ENCODE data around the gene SLC2A4RG. TPM values are rescaled to one million over a fixed set of nuclear protein-coding genes. Genes with fewer than 3 reads are reported as not detected.

SLC2A4RG gene
- total RNA-seq, 1 donor from 2014 or later, result 12.0 TPM

- no peaks in the 10 kb centered on the region for H3K36me3 ChIP-seq
- H3K27ac ChIP-seq, result no peak overlapping the region
- no peaks in the 10 kb centered on the region for H3K9me3 Mint-ChIP-seq
- H3K9ac ChIP-seq, result no peak overlapping the region
- no peak overlapping the region for H3K4me3 ChIP-seq
- no peak overlapping the region for H3K4me3 Mint-ChIP-seq
- H3K4me2 ChIP-seq, result no peak overlapping the region
- H3K9me3 ChIP-seq (ENCODE audit: low read depth), result no peaks in the 10 kb centered on the region
- H3K79me2 ChIP-seq (ENCODE audit: low read depth), result no peaks in the 10 kb centered on the region
- no peaks in the 10 kb centered on the region for H3K27me3 Mint-ChIP-seq (ENCODE audit: insufficient read depth, low read depth)
- no peaks in the 10 kb centered on the region for H3K4me1 Mint-ChIP-seq
- TF ChIP-seq CTCF (IDR thresholded peaks at IDR 0.05) (no peak), EZH2phosphoT487 (IDR thresholded peaks at IDR 0.05) (no peak), EZH2 (IDR thresholded peaks at IDR 0.05) (no peak)
- no peaks in the 10 kb centered on the region for H3F3A ChIP-seq (ENCODE audit: low read depth)
- no peaks in the 10 kb centered on the region for H4K20me1 ChIP-seq (ENCODE audit: low read depth)
- no peaks in the 10 kb centered on the region for H3K27me3 ChIP-seq
- peaks cover 4% of the 10 kb centered on the region for H3K36me3 Mint-ChIP-seq
- peak; percentile 1 for DNase-seq (ENCODE audit: low spot score)
- no peak overlapping the region for H3K27ac Mint-ChIP-seq
- no peak overlapping the region for H2AFZ ChIP-seq (replicated peaks)
- no peaks in the 10 kb centered on the region for H3K4me1 ChIP-seq
Measured at GRCh38 chr20:63765902-63766301, 26.3 kb downstream of the SLC2A4RG start.

- Histone ChIP-seq H3K4me2 (no peak overlapping the region), H3K9ac (no peak overlapping the region), H3K27me3 (no peaks in the 10 kb centered on the region), H3K9me3 (ENCODE audit: low read depth) (no peaks in the 10 kb centered on the region), H3F3A (ENCODE audit: low read depth) (no peaks in the 10 kb centered on the region), H3K79me2 (ENCODE audit: low read depth) (no peaks in the 10 kb centered on the region), H2AFZ (replicated peaks) (no peak overlapping the region), H4K20me1 (ENCODE audit: low read depth) (no peaks in the 10 kb centered on the region), H3K4me1 (no peaks in the 10 kb centered on the region), H3K36me3 (no peaks in the 10 kb centered on the region), H3K27ac (no peak overlapping the region), H3K4me3 (no peak overlapping the region)
- H3K36me3 Mint-ChIP-seq, result peaks cover 4% of the 10 kb centered on the region
- DNase-seq (ENCODE audit: low spot score), result no peak
- H3K9me3 Mint-ChIP-seq, result no peaks in the 10 kb centered on the region
- H3K27me3 Mint-ChIP-seq (ENCODE audit: insufficient read depth, low read depth), result no peaks in the 10 kb centered on the region
- TF ChIP-seq EZH2 (IDR thresholded peaks at IDR 0.05), result no peak
- no peak for TF ChIP-seq EZH2phosphoT487 (IDR thresholded peaks at IDR 0.05)
- no peak for TF ChIP-seq CTCF (IDR thresholded peaks at IDR 0.05)
- no peak overlapping the region for H3K27ac Mint-ChIP-seq
- no peak overlapping the region for H3K4me3 Mint-ChIP-seq
- no peaks in the 10 kb centered on the region for H3K4me1 Mint-ChIP-seq
Measured at GRCh38 chr20:63766695-63767426, 27.3 kb downstream of the SLC2A4RG start.

- TF ChIP-seq EZH2phosphoT487 (IDR thresholded peaks at IDR 0.05), result no peak
- TF ChIP-seq CTCF (IDR thresholded peaks at IDR 0.05), result no peak
- TF ChIP-seq EZH2 (IDR thresholded peaks at IDR 0.05), result no peak
Measured at GRCh38 chr20:63767456-63767855, 27.9 kb downstream of the SLC2A4RG start.

More at GRCh38 chr20:63767456-63767855, 27.9 kb downstream of the SLC2A4RG start:
- Histone ChIP-seq H3K9ac (no peak overlapping the region), H3K36me3 (no peaks in the 10 kb centered on the region), H3K27me3 (no peaks in the 10 kb centered on the region), H2AFZ (replicated peaks) (no peak overlapping the region), H3K79me2 (ENCODE audit: low read depth) (no peaks in the 10 kb centered on the region), H3K4me2 (no peak overlapping the region), H3K9me3 (ENCODE audit: low read depth) (no peaks in the 10 kb centered on the region), H3F3A (ENCODE audit: low read depth) (no peaks in the 10 kb centered on the region), H3K4me1 (no peaks in the 10 kb centered on the region), H3K4me3 (no peak overlapping the region), H4K20me1 (ENCODE audit: low read depth) (no peaks in the 10 kb centered on the region), H3K27ac (no peak overlapping the region)
- Mint-ChIP-seq H3K36me3 (peaks cover 4% of the 10 kb centered on the region), H3K4me1 (no peaks in the 10 kb centered on the region), H3K9me3 (no peaks in the 10 kb centered on the region), H3K27ac (no peak overlapping the region), H3K27me3 (ENCODE audit: insufficient read depth, low read depth) (no peaks in the 10 kb centered on the region), H3K4me3 (no peak overlapping the region)
- no peak for DNase-seq (ENCODE audit: low spot score)
